CD4-positive, alpha-beta T cell treated with Interleukin-6 at 100 ng/mL for 8 hours (primary cell): ENCODE data around the gene WDR81.
"Not testable (repeated sequence)": the region's sequence is repeated elsewhere in the genome, so short reads cannot be mapped to it uniquely, and the experiment has no call there.

Experiments used
- DNase-seq: peaks from one replicate; pipeline ENCODE4 v3.0.0-alpha.2; 2020; ENCODE audit warnings: mixed read lengths, low spot score

WDR81 gene

GRCh38 chr17:1753767-1754429 is 29.4 kb downstream of the WDR81 start:
- DNase-seq = no peak

- no peak for DNase-seq
Measured at GRCh38 chr17:1754430-1755112, 30.1 kb downstream of the WDR81 start.

- no peak for DNase-seq
Measured at GRCh38 chr17:1755252-1755826, 30.8 kb downstream of the WDR81 start.

GRCh38 chr17:1755827-1756262 is 31.3 kb downstream of the WDR81 start:
- DNase-seq = no peak

GRCh38 chr17:1758807-1759206 is 34.3 kb downstream of the WDR81 start:
- no peak for DNase-seq

- DNase-seq = no peak
Measured at GRCh38 chr17:1759529-1759928, 35.0 kb downstream of the WDR81 start.

- DNase-seq = no peak
Measured at GRCh38 chr17:1762233-1762900, 37.9 kb downstream of the WDR81 start.

- no peak for DNase-seq
Measured at GRCh38 chr17:1762901-1763898, 38.7 kb downstream of the WDR81 start.

GRCh38 chr17:1764284-1764683 is 39.8 kb downstream of the WDR81 start:
- peak; percentile 80 for DNase-seq

- DNase-seq = not testable (repeated sequence)
Measured at GRCh38 chr17:1764705-1765104, 40.2 kb downstream of the WDR81 start.

- DNase-seq = no peak
Measured at GRCh38 chr17:1765576-1765975, 41.1 kb downstream of the WDR81 start.

GRCh38 chr17:1766382-1767135 is 42.1 kb downstream of the WDR81 start:
- DNase-seq = no peak

- no peak for DNase-seq
Measured at GRCh38 chr17:1767358-1767757, 42.9 kb downstream of the WDR81 start.

- DNase-seq = no peak
Measured at GRCh38 chr17:1769822-1770477, 45.4 kb downstream of the WDR81 start.

- not testable (repeated sequence) for DNase-seq
Measured at GRCh38 chr17:1773000-1773695, 48.6 kb downstream of the WDR81 start.

- DNase-seq = no peak
Measured at GRCh38 chr17:1773696-1774181, 49.2 kb downstream of the WDR81 start.

- no peak for DNase-seq
Measured at GRCh38 chr17:1774390-1775176, 50.1 kb downstream of the WDR81 start.

GRCh38 chr17:1776328-1776727 is 51.8 kb downstream of the WDR81 start:
- no peak for DNase-seq

- no peak for DNase-seq
Measured at GRCh38 chr17:1776857-1777256, 52.4 kb downstream of the WDR81 start.
